ENCODE data around the gene LIPE.

The LIPE gene

DNA sequence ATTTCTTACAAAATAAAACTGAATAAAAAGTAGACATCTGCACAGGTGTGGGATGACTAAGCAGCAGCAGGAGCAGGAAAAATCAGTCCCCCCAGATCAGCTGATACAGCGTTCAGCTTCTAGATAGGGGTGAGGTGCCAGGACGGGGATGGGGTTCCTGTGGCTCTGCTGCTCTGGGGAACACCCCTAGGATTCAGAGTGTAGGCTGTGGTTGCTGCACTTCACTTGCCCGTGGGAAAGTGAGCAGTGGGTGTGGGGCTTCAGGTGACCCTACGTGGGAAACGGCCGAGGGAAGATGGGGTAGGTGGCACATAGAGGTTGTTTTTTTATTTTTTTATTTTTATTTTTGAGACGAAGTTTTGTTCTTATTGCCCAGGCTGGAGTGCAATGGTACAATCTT, 18.8 kb upstream of the LIPE start:
- DNase-seq = no peak

DNA sequence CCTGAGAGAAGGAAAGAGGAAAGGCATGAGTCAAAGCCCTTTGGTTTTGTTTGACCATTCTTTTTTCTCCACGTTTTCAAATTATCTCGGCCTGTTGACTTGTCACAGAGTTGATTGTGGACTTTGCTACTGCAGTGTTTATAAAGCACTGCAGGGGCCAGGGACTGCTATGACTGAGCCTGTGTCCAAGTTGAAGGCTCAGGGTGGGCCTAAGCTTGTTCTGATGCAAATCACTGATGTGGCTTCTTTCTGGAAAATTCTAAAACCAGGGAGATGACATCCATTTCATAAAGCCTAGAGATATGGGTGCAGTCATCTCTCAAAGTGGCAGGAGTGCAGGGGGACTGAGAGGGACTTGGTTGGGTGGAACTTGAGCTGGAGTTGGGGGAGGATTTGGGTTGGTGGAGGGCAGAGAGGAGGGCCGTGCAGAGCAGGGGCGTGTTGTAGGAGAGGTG, 16.8 kb upstream of the LIPE start:
- no peak for DNase-seq

DNA sequence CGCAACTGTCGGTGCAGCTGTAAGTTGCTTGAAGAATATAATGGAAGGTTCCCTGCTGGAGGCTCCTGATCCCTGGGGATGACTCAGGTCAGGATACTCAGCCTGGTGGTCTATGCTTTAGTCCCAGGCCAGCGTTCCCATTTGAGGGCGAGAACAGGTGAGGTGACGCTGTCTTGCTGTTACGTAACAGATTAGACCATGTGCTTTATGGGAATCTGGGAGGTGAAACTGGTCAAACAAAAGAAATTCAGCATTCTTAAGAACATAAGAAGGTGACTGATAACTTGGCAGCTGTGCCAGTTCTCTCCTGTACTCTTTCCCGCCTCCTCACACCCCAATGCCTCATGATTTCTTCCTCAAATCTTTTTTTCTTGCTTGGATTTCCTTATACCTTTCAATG, 15.6 kb upstream of the LIPE start, which contains the start of gene CXCL17:
Gene CXCL17, minus strand, starts transcription at position 114 of the 400 bp plus-strand sequence. CDS start 114 bp downstream, outside the sequence.
- no peak for DNase-seq

DNA sequence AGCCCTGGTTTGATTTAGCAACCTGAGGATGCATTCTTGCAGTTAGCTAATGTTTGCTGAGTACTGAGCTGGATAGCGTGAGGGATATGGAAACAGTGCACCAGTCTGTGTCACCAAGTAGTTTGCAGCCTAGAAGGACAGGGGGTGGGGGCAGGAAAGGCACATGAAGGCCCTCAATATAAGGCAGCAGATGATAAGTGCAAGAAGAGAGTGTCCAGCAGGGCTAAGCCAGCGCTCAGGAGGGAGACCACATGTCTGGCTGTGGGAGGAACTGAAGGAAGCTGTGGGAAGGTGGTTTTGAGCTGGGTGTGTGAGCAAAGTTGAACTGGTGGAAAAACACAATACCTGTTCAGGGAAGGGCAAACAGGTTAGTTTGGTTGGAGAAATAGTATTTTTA, 13.9 kb upstream of the LIPE start:
- DNase-seq = peak; percentile 7

- peak; percentile 85 for DNase-seq
Measured at GRCh38 chr19:42440357-42441048, 13.3 kb upstream of the LIPE start.

- no peak for DNase-seq
Measured at GRCh38 chr19:42436006-42436405, 8.8 kb upstream of the LIPE start.

DNA sequence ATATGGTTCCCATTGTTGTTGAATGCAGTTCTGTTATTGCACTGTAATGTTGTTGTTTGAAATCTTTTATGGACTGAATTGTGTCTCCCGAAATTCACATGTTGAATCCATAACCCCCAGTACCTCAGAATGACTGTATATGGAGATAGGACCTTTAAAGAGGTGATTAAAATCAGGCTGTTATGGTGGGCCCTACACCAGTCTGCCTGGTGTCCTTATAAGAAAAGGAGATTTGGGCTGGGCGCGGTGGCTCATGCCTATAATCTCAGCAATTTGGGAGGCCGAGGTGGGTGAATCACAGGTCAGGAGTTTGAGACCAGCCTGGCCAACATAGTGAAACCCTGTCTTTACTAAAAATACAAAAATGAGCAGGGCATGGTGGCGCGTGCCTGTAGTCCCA, 8.1 kb upstream of the LIPE start:
- DNase-seq = no peak

GRCh38 chr19:42433503-42434260, 6.5 kb upstream of the LIPE start:
- DNase-seq = peak; percentile 74

GRCh38 chr19:42431486-42431885, 4.3 kb upstream of the LIPE start:
- no peak for DNase-seq

GRCh38 chr19:42428676-42429075, 1.5 kb upstream of the LIPE start:
- DNase-seq = no peak

GRCh38 chr19:42426643-42427042, 545 bp downstream of the LIPE start:
- DNase-seq = no peak

GRCh38 chr19:42424712-42425131, 2.5 kb downstream of the LIPE start:
- no peak for DNase-seq

DNA sequence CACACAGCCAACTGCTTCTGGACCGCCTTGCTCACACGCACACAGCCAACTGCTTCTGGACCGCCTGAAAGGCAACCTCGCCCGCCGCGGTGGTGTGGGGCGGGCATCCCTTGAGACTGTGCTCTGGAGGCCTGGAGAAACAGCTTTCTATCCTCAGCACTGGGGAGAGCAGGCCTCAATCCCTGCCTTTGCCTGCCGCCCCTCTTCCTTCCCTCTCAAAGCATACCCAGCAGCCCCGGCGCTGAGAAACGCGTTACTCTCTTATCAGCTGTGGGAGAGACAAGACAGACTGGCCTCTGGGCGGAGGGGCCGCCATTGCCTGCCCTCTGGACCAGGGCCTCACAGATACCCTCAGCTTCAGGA, 2.9 kb downstream of the LIPE start:
- DNase-seq = no peak

DNA sequence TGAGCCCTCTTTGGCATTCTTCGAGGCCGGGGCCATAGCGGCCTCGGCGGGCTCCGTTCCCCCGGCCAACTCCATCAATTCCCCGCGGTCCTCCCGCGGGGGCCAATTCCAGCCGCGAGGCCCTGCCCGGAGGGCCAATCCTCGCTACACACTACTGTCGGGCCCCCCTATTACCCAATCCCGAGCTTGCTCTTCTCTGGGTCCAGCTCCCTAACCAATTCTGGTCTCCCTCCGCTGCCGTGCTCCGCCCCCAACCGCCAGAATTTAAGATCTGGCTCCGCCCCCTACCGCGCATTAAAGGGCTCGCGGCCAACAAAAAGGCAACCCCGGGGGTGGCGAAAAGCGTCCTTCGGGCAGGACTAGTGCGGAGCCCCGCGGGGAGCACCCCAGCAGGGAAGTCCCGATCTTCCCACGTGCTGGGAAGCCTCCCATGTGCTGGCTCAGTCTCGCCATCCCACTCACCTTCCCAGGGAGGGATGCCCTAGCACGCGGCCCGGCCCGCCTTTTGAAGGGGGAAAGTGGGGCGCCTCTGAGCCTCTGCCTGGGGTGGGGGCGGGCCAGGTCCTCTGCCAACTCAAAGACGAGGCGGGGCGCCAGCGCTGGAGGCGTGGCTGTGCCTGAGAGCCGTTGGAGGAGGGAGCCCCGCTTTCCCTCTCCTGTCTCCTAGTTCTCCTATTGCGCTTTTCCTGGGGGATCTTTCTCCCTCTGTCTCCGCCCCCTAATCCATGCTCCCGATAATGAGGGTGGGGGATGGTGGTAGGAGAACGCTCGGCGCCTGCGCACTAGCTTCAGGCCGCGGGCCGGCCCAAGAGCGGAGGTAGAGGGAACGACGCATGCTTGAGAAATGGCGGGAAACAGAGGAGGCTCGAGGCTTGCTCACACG, 3.5 kb downstream of the LIPE start:
- DNase-seq = peak; percentile 95

GRCh38 chr19:42422901-42423461, 4.2 kb downstream of the LIPE start:
- DNase-seq = peak; percentile 50

DNA sequence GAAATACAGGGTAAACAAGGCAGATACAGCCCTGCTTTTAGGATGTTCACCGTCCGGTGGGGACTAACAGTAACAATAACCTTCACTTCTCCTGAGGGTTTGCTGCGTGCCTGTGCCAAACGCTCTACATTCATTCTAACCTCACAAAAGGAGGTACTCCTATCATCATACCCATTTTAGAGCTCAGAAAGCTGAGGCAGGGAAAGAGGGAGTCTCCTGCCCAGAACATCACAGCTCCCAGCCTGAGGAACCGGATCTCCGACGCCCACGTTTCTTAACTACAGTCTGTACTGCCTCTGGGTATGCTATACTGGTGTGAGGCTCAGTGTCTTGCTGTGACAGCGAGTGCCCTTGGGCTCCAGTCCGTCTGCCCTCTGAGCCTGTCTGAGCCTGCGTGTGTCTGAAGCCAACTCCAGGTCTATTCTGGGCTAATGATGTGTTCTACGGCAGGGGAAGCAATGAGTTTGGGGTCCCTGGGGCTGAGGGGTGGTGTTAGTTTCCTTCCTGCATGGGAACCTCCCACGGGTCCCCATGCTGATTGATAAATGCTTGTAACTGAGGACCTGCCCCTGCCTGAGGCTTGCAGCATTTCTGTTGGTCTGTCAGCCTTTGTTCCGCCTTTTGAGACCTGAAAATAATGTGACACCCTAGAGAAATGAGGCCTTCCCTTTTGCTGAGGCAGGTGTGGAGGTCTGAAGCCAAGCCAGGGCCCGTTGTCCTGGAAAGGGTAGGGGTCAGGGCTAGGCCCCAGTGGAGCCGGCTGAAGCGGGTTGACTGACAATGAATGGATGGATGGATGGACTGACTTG, 4.9 kb downstream of the LIPE start:
- DNase-seq = no peak

GRCh38 chr19:42421591-42422031, 5.6 kb downstream of the LIPE start:
- no peak for DNase-seq

- no peak for DNase-seq
Measured at GRCh38 chr19:42421101-42421500, 6.1 kb downstream of the LIPE start.

DNA sequence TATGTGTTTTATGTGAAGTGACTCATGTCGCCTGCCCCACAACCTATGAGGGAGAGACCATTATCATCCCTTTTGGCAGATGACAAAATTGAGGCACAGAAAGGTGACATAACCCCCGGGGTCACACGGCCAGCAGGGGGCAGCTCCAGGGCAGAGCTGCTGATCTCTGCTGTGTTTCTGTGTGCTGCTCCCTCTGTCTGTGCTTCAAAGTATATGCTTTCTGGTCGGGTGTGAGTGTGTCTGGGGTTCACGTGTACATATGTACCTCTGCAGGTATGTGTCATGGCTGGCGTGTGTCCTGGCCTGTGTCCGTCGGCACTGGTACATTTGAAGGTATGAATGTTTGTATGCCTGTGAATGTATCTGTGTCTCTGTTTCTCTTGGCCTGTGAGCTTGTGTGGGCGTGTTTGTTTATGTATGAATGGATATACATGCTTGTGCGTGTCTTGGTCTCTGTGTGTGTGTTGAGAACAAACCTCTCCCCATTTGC, 7.1 kb downstream of the LIPE start:
- DNase-seq = peak; percentile 80

GRCh38 chr19:42419309-42419708, 7.9 kb downstream of the LIPE start:
- DNase-seq = no peak

GRCh38 chr19:42412661-42413076, 14.5 kb downstream of the LIPE start:
- DNase-seq = no peak

- no peak for DNase-seq
Measured at GRCh38 chr19:42412227-42412626, 15.0 kb downstream of the LIPE start.
